ENCODE measurements around the gene LAMA3.

Gene LAMA3

GRCh38 chr18:23918395-23919032, 229.3 kb downstream of the LAMA3 start:
- peak in 8 of 14 donors; percentile 1 to 43 (median 16) for DNase-seq

GRCh38 chr18:23920054-23920453, 230.8 kb downstream of the LAMA3 start:
- no peak for DNase-seq

GRCh38 chr18:23921716-23922285, 232.5 kb downstream of the LAMA3 start:
- DNase-seq: no peak

GRCh38 chr18:23922939-23923338, 233.7 kb downstream of the LAMA3 start:
- no peak for DNase-seq

GRCh38 chr18:23924813-23925212, 235.6 kb downstream of the LAMA3 start:
- DNase-seq: peak in 1 of 14 donors; percentile 49

GRCh38 chr18:23926571-23926970, 237.3 kb downstream of the LAMA3 start:
- DNase-seq: no peak

GRCh38 chr18:23927821-23928746, 238.8 kb downstream of the LAMA3 start:
- DNase-seq: no peak

GRCh38 chr18:23929362-23929930, 240.2 kb downstream of the LAMA3 start:
- DNase-seq: no peak

- no peak for DNase-seq
Observed at GRCh38 chr18:23930002-23930401, 240.7 kb downstream of the LAMA3 start.

- no peak for DNase-seq
Observed at GRCh38 chr18:23932385-23933067, 243.3 kb downstream of the LAMA3 start.

- DNase-seq: no peak
Observed at GRCh38 chr18:23933407-23933806, 244.2 kb downstream of the LAMA3 start.

- DNase-seq: no peak
Observed at GRCh38 chr18:23934252-23934651, 245.0 kb downstream of the LAMA3 start.

- no peak for DNase-seq
Observed at GRCh38 chr18:23934863-23935262, 245.6 kb downstream of the LAMA3 start.

GRCh38 chr18:23935804-23936203, 246.6 kb downstream of the LAMA3 start:
- DNase-seq: no peak

GRCh38 chr18:23936381-23936958, 247.2 kb downstream of the LAMA3 start:
- no peak for DNase-seq

GRCh38 chr18:23938043-23938756, 248.9 kb downstream of the LAMA3 start:
- no peak for DNase-seq

- DNase-seq: no peak
Observed at GRCh38 chr18:23938901-23939341, 249.7 kb downstream of the LAMA3 start.

GRCh38 chr18:23939366-23939765, 250.1 kb downstream of the LAMA3 start:
- DNase-seq: no peak

- DNase-seq: no peak
Observed at GRCh38 chr18:23939896-23940295, 250.6 kb downstream of the LAMA3 start.

- no peak for DNase-seq
Observed at GRCh38 chr18:23941791-23942190, 252.5 kb downstream of the LAMA3 start.

- DNase-seq: no peak
Observed at GRCh38 chr18:23943104-23943503, 253.9 kb downstream of the LAMA3 start.
